Naive thymus-derived CD4-positive, alpha-beta T cell (primary cell): ENCODE results near the gene ZNRD2. TPM values are rescaled to one million over a fixed set of nuclear protein-coding genes. Genes with fewer than 3 reads are reported as not detected.

Experiments used
- ATAC-seq: fragments of 150-1000 bp; cut with Tn5 transposase; 2 replicates; pipeline ENCODE4 v1.10.0; 2021; ENCODE audit warnings: mild to moderate bottlenecking, moderate library complexity
- CTCF ChIA-PET: fragments of 350-600 bp; sonication (Branson Sonifier 250); formaldehyde crosslinking; loops from one replicate; lab custom pipeline; 2021; ENCODE audit warnings: antibody characterized with exemption; lab: Charles Lee
- POLR2A ChIA-PET: fragments of 350-600 bp; sonication (Branson Sonifier 250); formaldehyde crosslinking; loops from one replicate; lab custom pipeline; 2021; ENCODE audit warnings: antibody characterized with exemption, inconsistent platforms; lab: Charles Lee
- DNase-seq, 9 donors: peaks; one replicate each; pipeline versions ENCODE4 v3.0.0 to v3.0.0-alpha.2; 2020 to 2022; ENCODE audit warnings: mixed read lengths in 1 of 9
- H3K27ac ChIP-seq: one replicate; pipeline ENCODE4 v1.7.0; 2013; ENCODE audit warnings: mild to moderate bottlenecking, low read depth, low read length, moderate library complexity
- H3K27me3 ChIP-seq, 2 donors: one replicate each; pipeline ENCODE4 v1.7.0; 2013; ENCODE audit warnings: low read length in 2 of 2, mild to moderate bottlenecking in 2 of 2, moderate library complexity in 2 of 2; ENCODE audit not compliant: control insufficient read depth in 2 of 2, insufficient read depth in 2 of 2
- H3K36me3 ChIP-seq, 3 experiments: 1 replicate in 2 of 3; 2 replicates in 1 of 3; pipeline ENCODE4 v1.7.0; 2013; ENCODE audit warnings: low read length in 3 of 3, mild to moderate bottlenecking in 3 of 3, moderate library complexity in 1 of 3; ENCODE audit not compliant: insufficient read depth in 3 of 3, control insufficient read depth in 2 of 3
- H3K4me1 ChIP-seq, 2 donors: one replicate each; pipeline ENCODE4 v1.7.0; 2013; ENCODE audit warnings: low read length in 2 of 2, mild to moderate bottlenecking in 2 of 2, moderate library complexity in 1 of 2; ENCODE audit not compliant: control insufficient read depth in 2 of 2, insufficient read depth in 2 of 2
- H3K4me3 ChIP-seq: 2 replicates; pipeline ENCODE4 v1.7.0; 2013; ENCODE audit warnings: mild to moderate bottlenecking, low read length
- H3K9me3 ChIP-seq, 3 experiments: 1 replicate in 2 of 3; 2 replicates in 1 of 3; pipeline ENCODE4 v1.7.0; 2013; ENCODE audit warnings: low read length in 3 of 3; ENCODE audit not compliant: control insufficient read depth in 2 of 3
- H3K27ac Mint-ChIP-seq, 9 donors: one replicate each; pipeline ENCODE4 v1.8.0; 2020 to 2022; ENCODE audit warnings: mixed read lengths in 9 of 9, mild to moderate bottlenecking in 8 of 9, moderate library complexity in 5 of 9, inconsistent platforms in 2 of 9
- H3K27me3 Mint-ChIP-seq, 5 donors: one replicate each; pipeline ENCODE4 v1.8.0; 2021 to 2022; ENCODE audit warnings: mixed read lengths in 5 of 5, mild to moderate bottlenecking in 1 of 5
- H3K36me3 Mint-ChIP-seq, 5 donors: one replicate each; pipeline ENCODE4 v1.8.0; 2020 to 2022; ENCODE audit warnings: mixed read lengths in 5 of 5, mild to moderate bottlenecking in 3 of 5, inconsistent platforms in 1 of 5
- H3K4me1 Mint-ChIP-seq, 7 donors: one replicate each; pipeline ENCODE4 v1.8.0; 2020 to 2022; ENCODE audit warnings: mixed read lengths in 7 of 7, mild to moderate bottlenecking in 3 of 7, inconsistent platforms in 1 of 7
- H3K4me3 Mint-ChIP-seq, 10 donors: one replicate each; pipeline ENCODE4 v1.8.0; 2020 to 2022; ENCODE audit warnings: mild to moderate bottlenecking in 10 of 10, mixed read lengths in 10 of 10, moderate library complexity in 6 of 10, inconsistent platforms in 2 of 10
- H3K9me3 Mint-ChIP-seq, 11 donors: one replicate each; pipeline ENCODE4 v1.8.0; 2020 to 2022; ENCODE audit warnings: mixed read lengths in 11 of 11, mild to moderate bottlenecking in 4 of 11, inconsistent platforms in 1 of 11, moderate library complexity in 1 of 11
- intact Hi-C, 2 donors: fragments of 100-400 bp; cut with micrococcal nuclease; formaldehyde crosslinking; loops; one replicate each; pipeline ENCODE4 v1.15.1; 2023
- polyA plus RNA-seq, 2 donors: library from polyadenylated mRNA; unstranded; fragments of 300-500 nt; fragmentation: Illumina TruSeq; gene quantifications; one replicate each; pipeline ENCODE4 v1.2.3, GENCODE V29; 2021
- total RNA-seq, 6 experiments: library from RNA in 5 of 6; stranded (reverse) in 5 of 6; gene quantifications; 1 replicate in 5 of 6; 2 replicates in 1 of 6; pipeline ENCODE4 v1.2.3 and lab custom pipeline; 2021 to 2026

The ZNRD2 gene
- total and polyA plus RNA-seq, 7 experiments from 2014 or later: 29.1 to 86.0 (median 40.2) TPM

DNA sequence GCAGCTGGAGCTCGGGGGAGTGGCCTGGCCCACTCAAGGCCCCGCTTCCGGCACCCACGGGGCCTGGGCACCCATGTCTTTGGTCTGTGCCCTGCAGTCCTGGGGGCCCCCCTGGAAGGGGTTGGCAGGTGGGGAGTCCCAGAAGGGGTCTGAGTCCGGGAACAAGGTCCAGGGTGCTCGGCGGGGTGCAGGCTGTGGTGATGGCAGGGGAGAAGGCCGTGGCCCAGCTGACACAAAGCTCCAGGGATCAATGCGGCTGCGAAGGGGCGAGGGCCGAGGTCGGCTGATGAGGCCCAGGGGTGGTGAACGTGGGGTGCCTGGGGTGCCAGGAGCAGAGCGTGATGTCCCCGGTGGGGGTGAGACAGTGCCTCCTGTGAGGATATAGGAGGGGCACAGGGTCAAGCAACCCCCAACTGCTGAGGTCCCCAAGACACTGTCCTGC is 28.0 kb downstream of the ZNRD2 start:
- Histone ChIP-seq H3K4me3 (no peak overlapping the region), H3K9me3 (no peaks in the 10 kb centered on the region), H3K27ac (no peak overlapping the region), H3K27me3 (no peaks in the 10 kb centered on the region), H3K36me3 (peaks cover 0 to 45% (median 5%) of the 10 kb centered on the region in 3 experiments), H3K4me1 (peaks cover 6 to 13% of the 10 kb centered on the region in 2 donors)
- no peak for DNase-seq
- Mint-ChIP-seq H3K9me3 (no peaks in the 10 kb centered on the region), H3K4me3 (no peak overlapping the region), H3K4me1 (peaks cover 0 to 23% (median 18%) of the 10 kb centered on the region in 7 donors), H3K27me3 (no peaks in the 10 kb centered on the region), H3K27ac (no peak overlapping the region), H3K36me3 (peaks cover 0 to 9% (median 0%) of the 10 kb centered on the region in 5 donors)
- intact Hi-C loops: no loop called here
- ATAC-seq: no peak
- ChIA-PET POLR2A (no interaction called here), CTCF (no interaction called here)

GRCh38 chr11:65599216-65599954 is 29.1 kb downstream of the ZNRD2 start:
- ATAC-seq: no peak
- intact Hi-C loops: no loop called here

DNA sequence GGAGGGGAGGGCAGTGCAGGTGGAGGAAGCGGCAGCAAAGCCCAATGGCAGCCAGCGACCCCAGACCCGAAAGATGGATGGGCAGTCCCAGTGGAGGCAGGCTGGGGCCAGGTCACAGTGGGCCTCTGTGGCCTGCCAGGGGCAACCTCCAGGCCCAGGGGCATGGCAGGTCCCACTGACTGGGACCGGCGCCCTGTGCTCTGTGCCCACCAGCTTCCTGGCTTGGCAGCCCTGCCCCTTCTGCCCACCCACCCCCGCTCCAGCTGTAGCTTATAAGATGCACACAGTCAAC is 29.6 kb downstream of the ZNRD2 start:
- Mint-ChIP-seq H3K9me3 (no peaks in the 10 kb centered on the region), H3K36me3 (peaks cover 0 to 16% (median 0%) of the 10 kb centered on the region in 5 donors), H3K27ac (no peak overlapping the region), H3K4me1 (peaks cover 0 to 17% (median 10%) of the 10 kb centered on the region in 7 donors), H3K27me3 (no peaks in the 10 kb centered on the region), H3K4me3 (no peak overlapping the region)
- Histone ChIP-seq H3K36me3 (peaks cover 0 to 56% (median 5%) of the 10 kb centered on the region in 3 experiments), H3K9me3 (no peaks in the 10 kb centered on the region), H3K27me3 (no peaks in the 10 kb centered on the region), H3K4me1 (peaks cover 6 to 7% of the 10 kb centered on the region in 2 donors), H3K27ac (no peak overlapping the region), H3K4me3 (no peak overlapping the region)
- no peak for ATAC-seq
- DNase-seq: no peak
- intact Hi-C loops: no loop called here
- CTCF ChIA-PET: no interaction called here
- POLR2A ChIA-PET: no interaction called here

More at GRCh38 chr11:65599216-65599954, 29.1 kb downstream of the ZNRD2 start:
- Mint-ChIP-seq H3K36me3 (peaks cover 0 to 15% (median 0%) of the 10 kb centered on the region in 5 donors), H3K27me3 (no peaks in the 10 kb centered on the region), H3K27ac (no peak overlapping the region), H3K4me1 (peaks cover 0 to 19% (median 12%) of the 10 kb centered on the region in 7 donors), H3K4me3 (no peak overlapping the region), H3K9me3 (no peaks in the 10 kb centered on the region)
- H3K27ac ChIP-seq: no peak overlapping the region
- no peak overlapping the region for H3K4me3 ChIP-seq
- peaks cover 6 to 9% of the 10 kb centered on the region in 2 donors for H3K4me1 ChIP-seq
- no peak for DNase-seq
- peaks cover 0 to 51% (median 5%) of the 10 kb centered on the region in 3 experiments for H3K36me3 ChIP-seq
- POLR2A ChIA-PET: no interaction called here
- CTCF ChIA-PET: no interaction called here
- H3K27me3 ChIP-seq: no peaks in the 10 kb centered on the region
- H3K9me3 ChIP-seq: no peaks in the 10 kb centered on the region

DNA sequence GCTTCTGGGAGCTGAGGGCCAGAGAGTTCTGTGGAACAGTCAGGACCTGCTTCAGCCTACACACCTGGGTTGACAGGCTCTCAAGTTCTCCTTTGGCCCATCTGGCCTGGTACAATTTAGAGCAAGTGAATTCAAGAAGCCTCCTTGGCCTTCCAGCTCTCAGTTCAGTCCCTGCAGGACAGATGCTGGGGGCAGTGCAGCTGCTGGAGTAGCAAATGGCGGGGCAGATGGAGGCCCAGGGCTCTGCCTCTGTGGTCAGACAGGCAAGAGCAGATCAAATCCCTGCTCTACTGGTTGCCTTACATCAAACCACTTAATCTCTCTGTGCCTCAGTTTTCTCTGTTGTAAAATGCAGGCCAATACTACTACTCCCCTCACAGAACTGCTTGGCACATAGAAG is 34.0 kb downstream of the ZNRD2 start:
- Histone ChIP-seq H3K9me3 (no peaks in the 10 kb centered on the region), H3K36me3 (peaks cover 0 to 73% (median 11%) of the 10 kb centered on the region in 3 experiments), H3K4me1 (peaks cover 0 to 2% of the 10 kb centered on the region in 2 donors), H3K4me3 (no peak overlapping the region), H3K27me3 (no peaks in the 10 kb centered on the region), H3K27ac (no peak overlapping the region)
- Mint-ChIP-seq H3K27ac (peak overlapping the region in 4 of 9 donors; percentile 9 to 19 (median 12)), H3K36me3 (peaks cover 0 to 12% (median 4%) of the 10 kb centered on the region in 5 donors), H3K4me3 (no peak overlapping the region), H3K27me3 (no peaks in the 10 kb centered on the region), H3K4me1 (peaks cover 0 to 12% (median 6%) of the 10 kb centered on the region in 7 donors), H3K9me3 (no peaks in the 10 kb centered on the region)
- ATAC-seq: no peak
- POLR2A ChIA-PET: interaction anchor here (1.3 to 1.8 kb wide), 2 partner anchors 8 to 11 kb away, joined by 3 to 9 read pairs; partner anchors contain the start of genes KCNK7 and PCNX3
- intact Hi-C loops: no loop called here
- CTCF ChIA-PET: interaction anchor here (1.8 kb wide), 1 partner anchor 10 kb away, joined by 4 read pairs; no protein-coding TSS in a partner anchor
- DNase-seq: no peak

- no peak overlapping the region for H3K4me3 Mint-ChIP-seq
- no peaks in the 10 kb centered on the region for H3K27me3 Mint-ChIP-seq
- H3K36me3 Mint-ChIP-seq: peaks cover 0 to 14% (median 4%) of the 10 kb centered on the region in 5 donors
Measured at GRCh38 chr11:65606876-65607613, 36.8 kb downstream of the ZNRD2 start.

GRCh38 chr11:65607614-65608426 is 37.5 kb downstream of the ZNRD2 start:
- CTCF ChIA-PET: interaction anchor here (1.3 kb wide), 1 partner anchor 14 kb away, joined by 4 read pairs; no protein-coding TSS in a partner anchor
- peak overlapping the region in 2 of 9 donors; percentile 28 to 43 for H3K27ac Mint-ChIP-seq
- Histone ChIP-seq H3K27me3 (no peaks in the 10 kb centered on the region), H3K27ac (no peak overlapping the region), H3K4me1 (peaks cover 25 to 37% of the 10 kb centered on the region in 2 donors), H3K9me3 (no peaks in the 10 kb centered on the region), H3K36me3 (peaks cover 0 to 77% (median 6%) of the 10 kb centered on the region in 3 experiments), H3K4me3 (no peak overlapping the region)
- intact Hi-C loops: no loop called here
- H3K4me1 Mint-ChIP-seq: peaks cover 26 to 42% (median 38%) of the 10 kb centered on the region in 7 donors
- no peak for DNase-seq
- H3K36me3 Mint-ChIP-seq: peaks cover 0 to 19% (median 4%) of the 10 kb centered on the region in 5 donors
- no peak for ATAC-seq
- H3K9me3 Mint-ChIP-seq: peaks cover 0 to 2% (median 0%) of the 10 kb centered on the region in 11 donors
- POLR2A ChIA-PET: interaction anchor here (0.6 to 1.1 kb wide), 2 partner anchors 31 to 242 kb away, joined by 3 read pairs; no protein-coding TSS in a partner anchor
- peak overlapping the region in 1 of 10 donors; percentile 7 for H3K4me3 Mint-ChIP-seq
- H3K27me3 Mint-ChIP-seq: no peaks in the 10 kb centered on the region

More at GRCh38 chr11:65606876-65607613, 36.8 kb downstream of the ZNRD2 start:
- Histone ChIP-seq H3K4me1 (peaks cover 17 to 29% of the 10 kb centered on the region in 2 donors), H3K27ac (no peak overlapping the region), H3K27me3 (no peaks in the 10 kb centered on the region), H3K4me3 (no peak overlapping the region), H3K9me3 (no peaks in the 10 kb centered on the region), H3K36me3 (peaks cover 0 to 79% (median 6%) of the 10 kb centered on the region in 3 experiments)
- intact Hi-C loops: no loop called here
- DNase-seq: no peak
- ChIA-PET CTCF (no interaction called here), POLR2A (no interaction called here)
- ATAC-seq: no peak
- Mint-ChIP-seq H3K4me1 (peaks cover 18 to 36% (median 32%) of the 10 kb centered on the region in 7 donors), H3K9me3 (peaks cover 0 to 2% (median 0%) of the 10 kb centered on the region in 11 donors), H3K27ac (no peak overlapping the region)
